Measurements from ENCODE around the gene DOCK7. TPM values are rescaled to one million over a fixed set of nuclear protein-coding genes. Genes with fewer than 3 reads are reported as not detected.

Gene DOCK7
- total and polyA plus RNA-seq, 2 of the 13 experiments (the other 11 are each of a cell fraction or from before 2014, with no cell fraction given): 45.7 to 67.2 TPM

GRCh38 chr1:62529227-62529626 is 159.0 kb downstream of the DOCK7 start (continued):
- peak; percentile 53; the same call in 1 of the 2 replicates for TF ChIP-seq ZNF280D (CRISPR knock-in tag; IDR thresholded peaks at IDR 0.05)
- no peak for TF ChIP-seq ZNF577 (CRISPR knock-in tag; IDR thresholded peaks at IDR 0.05; ENCODE audit: borderline replicate concordance, low read depth)
- no peak for TF ChIP-seq ZKSCAN8 (CRISPR knock-in tag; IDR thresholded peaks at IDR 0.05; ENCODE audit: borderline replicate concordance)
- no peak for TF ChIP-seq HOXA5 (CRISPR knock-in tag; IDR thresholded peaks at IDR 0.05)
- TF ChIP-seq ZNF816 (CRISPR knock-in tag; IDR thresholded peaks at IDR 0.05; ENCODE audit: borderline replicate concordance): 0 out of 2 replicates have a peak, but pooled peaks have one; percentile 30
- peak; percentile 54; the same call in 1 of the 2 replicates for TF ChIP-seq ONECUT2 (CRISPR knock-in tag; IDR thresholded peaks at IDR 0.05)
- no peak for TF ChIP-seq LCORL (IDR thresholded peaks at IDR 0.05)
- no peak for TF ChIP-seq LCORL (CRISPR knock-in tag; IDR thresholded peaks at IDR 0.05)
- peak; percentile 37 for TF ChIP-seq YY1 (IDR thresholded peaks at IDR 0.05; ENCODE audit: insufficient read depth, insufficient replicate concordance, low read depth, low read length)
- TF ChIP-seq JUN (CRISPR knock-in tag; IDR thresholded peaks at IDR 0.05): no peak
- no peak for TF ChIP-seq ELF1 (CRISPR knock-in tag; IDR thresholded peaks at IDR 0.05)
- no peak for TF ChIP-seq THRA (CRISPR knock-in tag; IDR thresholded peaks at IDR 0.05; ENCODE audit: borderline replicate concordance)
- TF ChIP-seq CAMTA2 (CRISPR knock-in tag; IDR thresholded peaks at IDR 0.05; ENCODE audit: borderline replicate concordance): no peak
- peak; percentile 51; the same call in 1 of the 2 replicates for TF ChIP-seq CEBPB (IDR thresholded peaks at IDR 0.05; ENCODE audit: borderline replicate concordance, low read depth, low read length)
- TF ChIP-seq NFIB (CRISPR knock-in tag; IDR thresholded peaks at IDR 0.05; ENCODE audit: borderline replicate concordance): no peak
- peak; percentile 37; the same call in 1 of the 2 replicates for TF ChIP-seq FOXJ3 (CRISPR knock-in tag; IDR thresholded peaks at IDR 0.05; ENCODE audit: borderline replicate concordance)
- peak; percentile 73 for TF ChIP-seq MIXL1 (CRISPR knock-in tag; IDR thresholded peaks at IDR 0.05)
- peak; percentile 21; the same call in 1 of the 2 replicates for TF ChIP-seq ZNF331 (CRISPR knock-in tag; IDR thresholded peaks at IDR 0.05)
- peak; percentile 42; the same call in 1 of the 2 replicates for TF ChIP-seq ZBTB25 (CRISPR knock-in tag; IDR thresholded peaks at IDR 0.05)
- TF ChIP-seq FOXP1 (IDR thresholded peaks at IDR 0.05): no peak
- peak; percentile 82 for TF ChIP-seq FOXP1 (CRISPR knock-in tag; IDR thresholded peaks at IDR 0.05)
- TF ChIP-seq MXI1 (IDR thresholded peaks at IDR 0.05; ENCODE audit: borderline replicate concordance, low read depth, low read length): no peak
- TF ChIP-seq MAFK (conservative IDR thresholded peaks at IDR 0.05 in 1 of 2, IDR thresholded peaks at IDR 0.05 in 1 of 2; ENCODE audit: low read length in 2 of 2): no peak
- peak; percentile 54; the same call in 1 of the 2 replicates for TF ChIP-seq THAP11 (CRISPR knock-in tag; IDR thresholded peaks at IDR 0.05)
- TF ChIP-seq FOXA3 (CRISPR knock-in tag; IDR thresholded peaks at IDR 0.05): peak; percentile 77
- no peak for TF ChIP-seq ZNF678 (CRISPR knock-in tag; IDR thresholded peaks at IDR 0.05)
- peak; percentile 85; the same call in 1 of the 2 replicates for TF ChIP-seq ZNF644 (CRISPR knock-in tag; IDR thresholded peaks at IDR 0.05; ENCODE audit: low read depth)
- TF ChIP-seq CREB3 (CRISPR knock-in tag; IDR thresholded peaks at IDR 0.05): no peak

All from HepG2 (cell line).